GM21528 (cell line): ENCODE measurements around the gene TMPRSS13.

Experiments
- ATAC-seq: cut with Tn5 transposase; IDR thresholded peaks from one replicate; pipeline ENCODE4 v1.9.1; 2021; ENCODE audit warnings: mild to moderate bottlenecking, moderate library complexity; ENCODE audit not compliant: unreplicated experiment, low FRiP score

TMPRSS13 gene

GRCh38 chr11:117900720-117901440 lies 28.3 kb downstream of the TMPRSS13 start:
- ATAC-seq: no peak

- ATAC-seq: no peak
Observed at GRCh38 chr11:117900121-117900648, 29.0 kb downstream of the TMPRSS13 start.

DNA sequence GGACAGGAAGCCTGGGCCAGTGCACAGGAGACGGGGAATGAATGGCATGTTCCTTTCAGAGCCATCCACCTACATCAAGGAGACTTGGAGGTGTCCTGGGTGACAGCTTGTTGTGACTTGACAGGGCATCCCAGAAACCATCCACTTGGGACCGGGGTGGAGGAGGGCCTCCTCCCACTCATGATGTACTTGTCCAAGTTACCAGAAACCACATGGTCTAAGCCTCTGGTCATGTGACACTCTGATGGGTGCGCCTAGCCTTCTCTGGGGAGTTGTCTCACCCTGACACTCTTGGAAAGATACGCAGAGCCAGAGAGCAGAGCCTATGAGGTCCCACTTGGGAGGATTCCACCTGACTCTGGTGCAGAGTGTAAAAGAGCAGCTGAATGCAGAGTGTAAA lies 31.1 kb downstream of the TMPRSS13 start:
- no peak for ATAC-seq

DNA sequence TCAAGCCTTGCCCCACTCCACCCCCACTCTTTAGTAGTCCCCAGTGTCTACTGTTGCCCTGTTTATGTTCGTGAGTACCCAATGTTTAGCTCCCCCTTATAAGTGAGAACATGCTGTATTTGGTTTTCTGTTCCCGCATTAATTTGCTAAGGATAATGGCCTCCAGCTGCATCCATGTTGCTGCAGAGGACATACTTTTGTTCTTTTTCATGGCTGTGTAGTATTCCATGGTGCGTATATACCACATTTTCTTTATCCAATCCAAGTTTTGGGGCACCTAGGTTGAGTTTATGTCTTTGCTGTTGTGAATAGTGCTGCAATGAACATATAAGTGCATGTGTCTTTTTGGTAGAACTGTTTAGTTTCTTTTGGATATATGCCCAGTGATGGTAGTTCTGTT lies 36.6 kb downstream of the TMPRSS13 start:
- ATAC-seq: no peak

GRCh38 chr11:117891362-117891761 lies 37.8 kb downstream of the TMPRSS13 start:
- ATAC-seq: no peak

- ATAC-seq: no peak
Observed at GRCh38 chr11:117888139-117888566, 41.0 kb downstream of the TMPRSS13 start.

GRCh38 chr11:117887431-117888138 lies 41.6 kb downstream of the TMPRSS13 start:
- ATAC-seq: no peak

GRCh38 chr11:117885777-117886176 lies 43.4 kb downstream of the TMPRSS13 start:
- no peak for ATAC-seq

DNA sequence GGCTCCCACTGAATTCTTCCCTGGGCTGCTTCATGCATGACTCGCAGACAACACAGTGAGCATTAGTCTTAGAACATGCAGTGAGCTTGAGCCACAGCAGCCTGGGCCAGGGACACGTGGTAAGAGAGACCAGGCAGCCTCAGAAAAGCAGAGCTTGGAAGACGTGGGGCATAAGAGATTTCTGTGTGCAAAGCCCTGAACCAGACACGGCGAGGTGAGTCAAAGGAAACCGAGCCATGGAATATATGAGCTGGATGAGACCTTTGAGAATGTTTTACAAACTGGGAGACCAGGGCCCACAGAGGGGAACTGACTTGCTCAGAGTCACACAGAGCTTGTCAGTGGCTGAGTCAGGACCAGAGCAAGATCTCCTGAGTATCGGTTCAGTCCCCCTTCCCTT lies 44.2 kb downstream of the TMPRSS13 start:
- no peak for ATAC-seq

DNA sequence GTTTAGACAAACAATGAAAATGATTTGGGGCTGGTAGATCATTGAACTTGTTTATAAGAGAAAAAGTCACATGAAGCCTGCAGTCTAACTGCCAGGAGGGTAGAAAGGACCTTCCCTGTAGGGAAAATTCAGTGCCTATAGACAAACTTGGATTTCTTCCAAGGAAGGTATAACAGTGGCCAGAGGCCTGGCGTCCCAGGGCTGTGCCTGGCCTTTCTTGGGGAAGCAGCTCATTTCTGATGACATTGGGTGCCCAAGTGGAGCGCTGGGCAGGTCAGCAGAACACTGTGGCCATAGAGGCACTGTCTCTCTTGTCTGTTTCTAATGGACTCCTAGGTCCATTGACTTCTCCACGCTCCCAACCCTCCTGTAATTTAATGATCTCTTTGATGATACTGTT lies 46.1 kb downstream of the TMPRSS13 start:
- ATAC-seq: no peak

- no peak for ATAC-seq
Observed at GRCh38 chr11:117882311-117882905, 46.8 kb downstream of the TMPRSS13 start.

DNA sequence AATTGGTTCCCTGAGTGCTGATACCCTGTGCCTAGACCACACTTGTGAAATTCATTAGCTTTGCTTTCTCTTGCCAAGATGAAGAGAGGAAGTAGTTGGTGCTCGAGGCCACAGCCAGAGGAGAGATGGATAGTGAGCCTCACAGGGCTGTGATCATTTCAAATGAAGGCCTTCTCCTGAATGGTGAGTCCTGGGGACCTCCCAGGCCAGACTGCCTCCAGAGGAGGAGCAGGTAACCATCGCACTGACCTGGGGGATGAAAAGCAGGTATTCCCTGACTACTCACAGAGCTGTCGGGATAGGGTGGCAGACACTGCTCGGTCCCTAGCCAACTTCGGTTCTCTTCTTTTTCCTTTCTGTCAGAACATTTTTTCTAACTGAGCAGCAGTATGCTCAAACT lies 48.0 kb downstream of the TMPRSS13 start:
- ATAC-seq: no peak

DNA sequence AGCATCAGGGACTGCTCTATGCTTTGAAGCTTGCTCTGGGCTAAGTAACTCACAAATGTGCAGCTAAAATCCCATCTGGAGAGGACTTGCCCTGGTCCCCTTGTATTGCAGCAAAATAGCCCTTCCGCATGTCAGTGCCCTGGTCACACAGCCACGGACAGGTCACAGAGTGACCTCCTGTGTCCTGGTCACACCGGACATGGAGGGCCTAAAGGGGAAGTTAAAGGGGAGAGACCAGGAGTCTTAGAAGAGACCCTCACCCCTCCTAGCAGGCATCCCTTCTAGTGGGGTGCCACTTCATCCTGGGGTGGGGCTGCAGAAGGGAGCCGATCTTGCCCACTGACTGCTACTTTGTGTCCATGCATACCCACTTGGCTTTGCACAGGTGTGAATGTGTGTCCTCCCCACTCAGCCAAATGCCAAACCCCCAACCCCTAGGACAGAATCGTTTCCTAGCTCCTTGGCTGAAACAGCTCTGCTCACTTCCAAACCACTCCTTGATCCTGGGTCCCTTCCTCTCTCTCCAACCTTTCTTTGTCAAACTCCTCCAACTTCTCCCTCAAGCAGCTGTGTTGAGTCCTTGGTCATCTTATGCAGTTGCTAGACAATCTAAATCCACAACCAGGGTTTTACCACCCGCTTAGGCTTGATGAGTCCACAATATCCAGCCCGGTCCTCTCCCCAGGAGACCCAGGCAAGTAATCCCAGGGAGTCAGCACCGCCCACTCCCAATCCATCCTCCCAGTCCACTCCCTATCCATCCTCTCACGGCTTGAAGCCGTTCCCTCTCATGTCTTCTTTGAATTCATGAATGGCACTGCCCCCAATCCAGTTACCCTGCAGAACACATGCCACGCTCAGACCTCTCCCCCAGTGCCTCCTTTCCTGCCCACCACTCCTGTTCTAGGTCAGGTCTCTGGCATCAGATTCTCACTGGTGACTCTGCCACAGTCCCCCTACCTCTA lies 49.4 kb downstream of the TMPRSS13 start:
- ATAC-seq: no peak

- no peak for ATAC-seq
Observed at GRCh38 chr11:117878939-117879475, 50.2 kb downstream of the TMPRSS13 start.

DNA sequence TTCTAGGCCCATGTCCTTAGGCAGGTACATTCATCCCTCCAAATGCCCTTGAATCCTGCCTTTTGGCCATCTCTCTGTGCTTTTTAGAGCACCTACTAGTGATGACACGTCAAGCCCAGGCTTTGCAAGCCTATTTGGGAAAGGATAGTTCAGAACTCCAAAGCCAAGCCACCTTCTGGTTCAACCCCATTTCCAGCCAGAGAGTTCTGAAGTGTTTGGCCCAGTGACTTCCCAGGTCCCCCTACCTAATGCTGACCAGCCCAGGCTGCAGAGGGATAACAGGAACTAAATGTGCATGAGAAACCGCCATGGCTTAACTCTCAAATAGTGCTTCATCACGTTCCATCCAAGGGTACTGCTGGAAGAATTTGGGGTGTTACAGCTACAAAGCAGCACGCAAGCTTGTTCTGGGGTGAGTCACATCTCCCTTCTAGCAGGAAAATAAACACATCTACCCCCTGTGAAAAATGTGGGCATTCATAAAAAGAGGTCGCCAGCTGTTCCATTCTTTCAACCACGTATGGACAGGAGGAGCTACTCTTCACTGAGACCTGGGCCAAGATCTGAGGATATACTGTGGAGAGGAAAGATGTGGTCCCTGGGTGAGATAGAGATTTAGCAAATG lies 50.8 kb downstream of the TMPRSS13 start:
- no peak for ATAC-seq

GRCh38 chr11:117877120-117877784 lies 52.0 kb downstream of the TMPRSS13 start:
- no peak for ATAC-seq

GRCh38 chr11:117876341-117877119 lies 52.7 kb downstream of the TMPRSS13 start, which contains the start of gene FXYD6:
FXYD6 (minus strand) TSS chr11:117876658; CDS start chr11:117842776, 33,882 bp downstream.
- ATAC-seq: no peak

- ATAC-seq: no peak
Observed at GRCh38 chr11:117876059-117876340, 53.2 kb downstream of the TMPRSS13 start.
